Loucy (cell line): ENCODE data around the gene CAMSAP1.

Experiments used
- CTCF ChIP-seq: fragments of 200-600 bp; sonication (generic); conservative IDR thresholded peaks from 2 replicates; pipeline ENCODE4 v1.5.1; 2014; ENCODE audit warnings: mild to moderate bottlenecking, antibody characterized with exemption, low read length
- EZH2phosphoT487 ChIP-seq: fragments of 200-600 bp; IDR thresholded peaks from 2 replicates; pipeline ENCODE4 v1.6.1; 2018; ENCODE audit warnings: antibody characterized with exemption, mild to moderate bottlenecking, moderate library complexity, borderline replicate concordance

DNA sequence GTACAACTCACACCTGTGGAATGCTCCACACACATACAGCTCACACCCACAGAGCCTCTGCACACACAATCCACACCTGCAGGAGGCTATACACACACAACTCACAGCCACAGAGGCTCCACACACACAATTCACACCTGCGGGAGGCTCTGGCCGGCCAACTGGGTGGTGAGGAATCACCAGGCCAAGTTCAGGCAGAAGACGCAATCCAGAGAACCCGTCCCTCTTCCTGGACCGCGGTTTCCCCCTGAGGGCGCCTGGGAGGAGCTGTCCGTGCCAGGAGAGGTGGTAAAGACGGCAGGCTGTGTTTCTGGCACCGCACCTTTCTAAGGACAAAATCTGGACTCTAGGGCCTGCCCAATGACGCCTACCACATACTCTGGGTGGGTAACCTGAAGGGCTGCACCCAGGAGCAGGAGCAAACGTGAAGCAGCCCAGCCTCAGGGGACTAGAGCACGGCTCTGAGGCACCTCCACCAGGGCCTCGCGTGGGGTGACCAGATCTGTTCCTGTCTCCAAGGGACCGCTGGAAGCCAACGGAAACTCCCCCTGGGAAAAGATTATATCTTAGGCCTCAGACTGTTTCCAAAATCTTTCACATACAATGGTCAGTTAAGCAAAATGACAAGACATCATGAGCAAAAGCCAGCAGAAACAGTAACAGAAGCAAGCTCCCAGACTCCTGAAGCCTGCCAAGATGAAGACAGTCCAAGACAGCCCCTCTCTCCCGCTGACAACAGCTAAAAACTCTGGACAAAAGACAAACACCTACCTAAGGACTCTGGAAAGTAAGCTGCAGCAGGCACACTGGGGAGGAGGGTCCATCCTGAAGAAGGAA, 16.9 kb downstream of the CAMSAP1 start:
- no peak for TF ChIP-seq CTCF
- TF ChIP-seq EZH2phosphoT487: no peak
